HG02840 (cell line): Measurements from ENCODE around the gene SYNGAP1.
A peak's percentile ranks its signal among the peaks of the same experiment; 100 is the strongest.
"Not testable (repeated sequence)": the region's sequence is repeated elsewhere in the genome, so short reads cannot be mapped to it uniquely, and the experiment has no call there.

ENCODE experiments used
- ATAC-seq: cut with Tn5 transposase; IDR thresholded peaks from one replicate; pipeline ENCODE4 v1.9.1; 2021; ENCODE audit warnings: mild to moderate bottlenecking, moderate library complexity, moderate number of reproducible peaks; ENCODE audit not compliant: unreplicated experiment, low FRiP score

SYNGAP1 gene

GRCh38 chr6:33399881-33400280, 20.0 kb upstream of the SYNGAP1 start:
- ATAC-seq: not testable (repeated sequence)

GRCh38 chr6:33404884-33405283, 15.0 kb upstream of the SYNGAP1 start:
- no peak for ATAC-seq

DNA sequence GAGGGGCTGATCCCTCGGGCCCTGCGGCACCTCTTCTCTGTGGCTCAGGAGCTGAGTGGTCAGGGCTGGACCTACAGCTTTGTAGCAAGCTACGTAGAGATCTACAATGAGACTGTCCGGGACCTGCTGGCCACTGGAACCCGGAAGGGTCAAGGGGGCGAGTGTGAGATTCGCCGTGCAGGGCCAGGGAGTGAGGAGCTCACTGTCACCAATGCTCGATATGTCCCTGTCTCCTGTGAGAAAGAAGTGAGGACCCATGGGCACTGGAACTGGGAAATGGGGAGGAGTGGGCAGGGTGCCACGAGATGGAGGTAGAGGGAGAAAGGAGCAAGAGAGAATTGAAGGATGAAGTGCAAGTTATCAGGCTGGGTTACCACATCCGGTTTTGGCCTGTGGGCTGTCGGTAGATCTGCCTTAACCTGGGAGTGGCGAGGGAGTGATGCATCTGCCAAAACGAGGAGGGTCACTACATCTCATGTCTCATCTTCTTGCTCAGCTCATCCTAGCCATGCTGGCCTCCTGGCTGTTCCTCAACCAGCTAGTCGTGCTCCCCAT, 14.4 kb upstream of the SYNGAP1 start:
- no peak for ATAC-seq

- no peak for ATAC-seq
These were observed 13.7 kb upstream of the SYNGAP1 start for GRCh38 chr6:33406126-33406525.

DNA sequence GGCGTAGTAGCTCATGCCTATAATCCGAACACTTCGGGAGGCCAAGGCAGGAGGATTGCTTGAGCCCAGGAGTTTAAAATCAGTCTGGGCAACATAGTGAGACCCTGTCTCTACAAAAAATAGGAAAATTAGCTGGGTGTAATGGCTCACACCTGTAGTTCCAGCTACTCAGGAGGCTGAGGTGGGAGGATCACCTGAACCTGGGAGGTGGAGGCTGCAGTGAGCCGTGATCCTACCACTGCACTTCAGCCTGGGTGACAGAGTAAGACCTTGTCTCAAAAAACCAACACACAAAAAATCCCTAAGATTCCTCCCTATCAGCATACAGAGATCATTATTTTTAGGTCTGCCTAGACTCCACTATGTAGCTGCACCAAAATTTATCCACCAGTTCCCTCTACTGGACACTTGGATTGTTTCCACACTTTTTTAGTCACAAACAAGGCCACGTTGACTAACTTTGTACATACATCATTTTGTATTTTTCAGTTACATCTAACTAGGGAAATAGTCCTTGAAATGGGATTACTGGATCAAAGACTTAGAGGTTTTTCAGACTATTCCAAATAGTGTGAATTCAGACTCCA, 12.6 kb upstream of the SYNGAP1 start:
- ATAC-seq: no peak

DNA sequence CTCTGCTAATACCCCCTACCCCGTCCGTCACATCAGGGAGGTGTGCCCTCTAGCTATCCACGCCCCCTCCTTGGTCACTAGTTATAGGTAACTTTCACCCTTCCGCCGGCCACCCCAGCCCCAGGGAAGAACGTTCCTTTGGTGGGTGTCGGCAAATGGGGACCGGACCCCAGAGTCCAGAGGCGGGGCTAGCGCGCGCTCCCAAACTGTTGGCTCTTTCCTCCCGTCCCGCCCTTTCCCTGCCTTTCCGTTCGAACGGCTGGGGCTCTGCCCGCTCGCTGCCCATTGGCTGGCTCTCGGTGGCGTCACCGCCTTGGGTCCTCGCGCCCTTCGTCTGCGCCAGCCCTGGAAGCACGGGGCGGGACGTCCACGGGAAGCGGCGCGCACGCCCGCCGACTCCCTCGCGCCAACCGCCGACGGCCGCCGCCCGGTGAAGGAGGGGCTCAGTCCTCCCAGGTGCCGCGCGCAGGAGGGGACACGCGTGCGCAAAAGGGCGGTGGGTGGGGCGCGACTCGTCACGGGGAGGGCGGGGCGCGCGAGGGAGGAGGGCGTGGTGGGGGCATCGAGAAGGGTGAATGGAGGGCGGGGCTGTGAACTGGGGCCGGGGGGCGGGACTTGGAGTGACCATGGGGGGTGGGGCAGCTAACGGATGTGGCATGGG, 9.7 kb upstream of the SYNGAP1 start:
- ATAC-seq: peak; percentile 80

DNA sequence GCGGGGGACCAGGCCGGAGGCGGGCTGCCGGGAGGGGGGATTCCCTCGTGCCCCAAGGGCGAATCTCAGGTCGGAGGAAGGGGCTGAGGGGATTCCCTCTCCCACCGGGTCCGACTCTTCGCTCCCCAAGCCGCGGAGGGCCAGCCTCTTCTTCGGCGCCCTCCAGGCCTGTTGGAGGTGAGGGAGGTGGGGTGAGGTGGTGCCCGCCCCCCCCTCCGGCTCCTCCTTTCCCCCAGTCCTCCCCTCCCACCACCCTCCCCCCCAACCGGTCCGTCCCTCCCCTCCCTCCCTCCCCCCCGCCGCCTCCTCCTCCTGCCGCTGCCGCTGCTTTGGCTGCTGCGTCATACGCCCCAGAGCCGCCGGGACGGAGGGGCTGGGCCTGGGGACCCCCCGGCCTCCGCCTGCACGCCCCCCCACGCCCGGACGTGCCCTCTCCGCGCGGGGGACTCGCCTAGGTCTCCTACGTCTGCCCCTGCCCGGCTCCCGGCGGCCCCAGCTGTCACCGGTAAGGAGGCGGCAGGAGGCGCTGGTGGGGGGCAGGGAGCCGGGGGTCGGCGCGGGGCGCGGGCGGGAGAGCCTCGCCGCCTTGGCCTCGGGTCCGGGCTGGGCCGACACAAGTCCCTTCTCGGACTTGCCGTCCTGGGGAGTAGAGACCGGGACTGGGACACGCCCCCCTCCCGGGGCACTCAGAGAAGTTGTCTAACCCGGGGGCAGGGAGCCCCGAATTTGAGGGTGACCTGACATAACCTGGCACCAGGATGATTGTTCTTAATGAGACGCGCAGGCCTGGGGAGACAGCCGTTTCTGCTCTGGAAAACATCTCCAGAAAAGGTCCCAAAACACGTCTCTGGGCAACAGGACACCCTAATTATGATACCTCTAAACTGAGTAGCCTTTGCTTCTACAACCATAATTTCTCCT, 8.9 kb upstream of the SYNGAP1 start, which contains the start of gene PHF1:
Gene PHF1, plus strand, starts transcription at position 304 of the 921 bp plus-strand sequence. CDS start 1,250 bp downstream, outside the sequence.
- ATAC-seq: peak; percentile 43

- no peak for ATAC-seq
These were observed 8.2 kb upstream of the SYNGAP1 start for GRCh38 chr6:33411632-33412005.

- no peak for ATAC-seq
These were observed 7.5 kb upstream of the SYNGAP1 start for GRCh38 chr6:33412140-33413009.

DNA sequence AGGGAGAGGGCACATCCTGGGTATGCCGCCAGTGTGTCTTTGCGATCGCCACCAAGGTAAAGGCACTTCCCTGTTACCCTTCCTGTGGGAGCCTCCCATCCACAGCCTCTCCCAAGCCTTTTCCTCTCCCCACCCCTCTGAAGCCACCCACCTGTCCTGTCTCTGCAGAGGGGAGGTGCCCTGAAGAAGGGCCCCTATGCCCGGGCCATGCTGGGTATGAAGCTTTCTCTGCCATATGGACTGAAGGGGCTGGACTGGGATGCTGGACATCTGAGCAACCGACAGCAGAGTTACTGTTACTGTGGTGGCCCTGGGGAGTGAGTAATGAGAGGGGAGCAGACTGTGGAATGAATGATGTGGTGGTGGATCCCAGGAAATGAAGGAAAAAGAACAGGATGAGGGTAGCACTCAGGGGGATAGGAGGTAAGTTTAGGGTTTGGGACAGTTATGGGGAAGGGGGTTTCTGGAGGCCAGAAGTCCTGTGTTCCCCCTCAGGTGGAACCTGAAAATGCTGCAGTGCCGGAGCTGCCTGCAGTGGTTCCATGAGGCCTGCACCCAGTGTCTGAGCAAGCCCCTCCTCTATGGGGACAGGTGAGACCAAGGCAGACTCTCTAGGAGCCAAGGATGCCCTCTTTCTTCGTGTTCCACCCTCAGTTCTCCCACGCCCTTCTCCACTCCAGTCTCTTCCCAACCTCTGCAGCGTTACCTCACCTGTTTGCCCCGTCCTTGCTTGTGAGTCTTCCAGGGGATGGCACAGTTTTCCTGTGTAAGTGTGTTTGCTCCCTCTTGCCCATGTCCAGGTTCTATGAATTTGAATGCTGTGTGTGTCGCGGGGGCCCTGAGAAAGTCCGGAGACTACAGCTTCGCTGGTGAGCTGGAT, 6.4 kb upstream of the SYNGAP1 start:
- no peak for ATAC-seq

DNA sequence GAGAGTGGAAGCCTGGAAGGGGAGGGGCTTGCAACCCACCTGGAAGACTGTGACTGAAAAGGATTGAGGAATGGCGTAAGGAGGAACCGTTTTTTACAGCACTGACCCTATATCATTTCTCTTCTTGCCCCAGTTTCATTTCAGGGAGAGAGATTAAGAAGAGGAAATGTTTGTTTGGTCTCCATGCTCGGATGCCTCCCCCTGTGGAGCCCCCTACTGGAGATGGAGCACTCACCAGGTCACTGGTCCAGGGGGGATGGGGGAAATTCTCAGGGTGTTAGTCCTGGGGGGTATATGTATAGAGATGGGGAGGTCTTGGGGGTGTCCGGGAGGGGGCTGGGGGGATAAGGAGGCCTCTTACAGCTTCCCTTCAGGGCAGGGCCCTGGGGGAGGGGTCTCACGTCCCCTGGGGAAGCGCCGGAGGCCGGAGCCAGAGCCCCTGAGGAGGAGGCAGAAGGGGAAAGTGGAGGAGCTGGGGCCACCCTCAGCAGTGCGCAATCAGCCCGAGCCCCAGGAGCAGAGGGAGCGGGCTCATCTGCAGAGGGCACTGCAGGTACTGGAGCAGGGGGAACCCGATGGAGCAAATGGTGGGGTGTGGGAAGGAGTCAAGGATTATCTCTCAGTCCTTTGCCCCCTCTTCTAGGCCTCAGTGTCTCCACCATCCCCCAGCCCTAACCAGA, 5.1 kb upstream of the SYNGAP1 start:
- no peak for ATAC-seq

GRCh38 chr6:33415831-33416230, 4.0 kb upstream of the SYNGAP1 start:
- no peak for ATAC-seq

DNA sequence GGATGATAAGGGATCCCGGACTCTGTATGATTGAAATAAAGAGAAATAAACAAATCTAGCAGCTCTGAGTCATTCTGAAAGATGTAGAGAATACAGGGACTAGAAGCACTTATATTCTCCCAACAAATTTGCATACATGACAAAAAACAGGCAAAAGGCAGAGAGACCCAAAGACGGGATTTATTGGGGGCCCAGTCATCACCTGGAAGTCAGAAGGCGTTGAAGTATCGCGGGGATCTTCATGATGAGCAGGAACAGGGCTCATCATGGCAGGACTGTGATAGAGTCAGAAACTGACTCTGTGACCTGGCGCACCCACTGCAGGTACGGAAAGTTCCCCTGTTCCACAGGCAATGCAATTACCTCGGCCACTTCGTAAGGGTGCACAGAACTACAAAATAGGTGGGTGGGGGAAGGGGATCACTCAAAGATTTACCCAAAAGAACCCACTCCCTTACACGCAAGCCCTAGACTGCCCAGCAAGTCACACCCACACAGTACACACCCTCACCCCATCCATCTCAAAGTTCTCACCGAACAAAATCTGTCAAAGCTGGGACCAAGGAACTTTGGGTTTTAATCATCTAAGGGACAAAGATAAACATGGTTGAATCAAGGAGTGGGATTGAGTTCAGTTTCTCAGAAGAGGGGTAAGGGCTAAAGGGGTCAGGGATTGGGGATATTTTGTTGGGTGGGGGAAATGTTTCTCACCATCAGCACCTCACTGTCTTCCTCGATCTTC, 3.3 kb upstream of the SYNGAP1 start:
- no peak for ATAC-seq

DNA sequence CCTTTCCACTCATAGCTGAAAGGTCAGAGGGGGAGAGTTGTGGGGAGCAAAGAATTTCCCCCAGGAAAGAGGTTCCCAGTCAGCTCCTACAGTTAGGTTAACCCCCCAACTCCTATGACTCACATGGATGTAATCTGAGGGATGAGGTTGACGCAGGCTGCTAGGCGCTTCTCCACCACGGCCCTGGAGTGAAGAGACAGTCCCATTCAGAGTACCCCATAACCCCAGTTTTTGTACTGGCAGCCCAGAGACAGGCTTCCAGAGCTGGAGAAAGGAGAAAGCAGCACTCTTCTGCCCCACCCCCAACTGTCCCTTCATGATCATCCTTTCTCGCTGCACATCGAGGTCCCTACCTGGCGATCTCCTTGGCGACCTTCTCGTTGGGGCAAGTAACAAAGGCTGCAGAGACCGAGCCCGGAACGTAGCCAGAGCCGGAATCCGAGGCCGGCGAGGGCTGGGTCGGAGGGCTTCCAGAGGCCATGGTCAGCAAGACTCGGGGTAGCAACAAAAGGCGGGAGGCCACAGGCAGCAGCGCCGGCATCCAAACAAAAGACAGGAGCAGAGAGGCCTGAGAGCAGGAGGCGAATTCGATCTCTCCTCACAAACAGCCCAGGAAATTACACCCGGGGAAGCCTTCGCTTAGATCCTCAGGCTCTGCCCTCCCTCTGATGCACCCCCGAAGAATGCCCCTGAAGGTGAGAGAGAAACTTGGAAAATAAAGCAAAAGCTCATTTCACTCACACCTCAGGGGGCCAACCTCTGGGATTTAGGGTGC, 2.5 kb upstream of the SYNGAP1 start:
- ATAC-seq: no peak

GRCh38 chr6:33417903-33418689, 1.8 kb upstream of the SYNGAP1 start, which contains the start of gene CUTA:
CUTA (minus strand) TSS chr6:33418107; CDS start chr6:33418000, 107 bp downstream.
- peak; percentile 83 for ATAC-seq

GRCh38 chr6:33418690-33419291, 1.1 kb upstream of the SYNGAP1 start:
- ATAC-seq: no peak
